GM19239 (cell line): Measurements from ENCODE around the gene GDF15.

Experiments
- DNase-seq: peaks from one replicate; pipeline ENCODE4 v3.0.0; 2011; ENCODE audit warnings: low spot score; ENCODE audit not compliant: insufficient read length
- FAIRE-seq: peaks from 2 replicates; lab custom pipeline; 2011; peaks lifted over from hg19 to GRCh38; lab: Jason Lieb, UNC

GDF15 gene

GRCh38 chr19:18438331-18439024, 52.5 kb downstream of the GDF15 start:
- no peak for DNase-seq
- FAIRE-seq: no peak
